K562 (cell line): ENCODE results near the gene UBASH3A. TPM values are rescaled to one million over a fixed set of nuclear protein-coding genes. Genes with fewer than 3 reads are reported as not detected.
A peak's percentile ranks its signal among the peaks of the same experiment; 100 is the strongest.

Experiments
- ARID1B ChIP-seq: fragments of 450-650 bp; IDR thresholded peaks from 2 replicates; pipeline ENCODE4 v1.6.1; 2016; ENCODE audit warnings: antibody characterized with exemption, mild to moderate bottlenecking, inconsistent platforms
- BHLHE40 ChIP-seq: IDR thresholded peaks from 2 replicates; pipeline ENCODE4 v1.6.1; 2011; ENCODE audit warnings: low read length, improper control_type of control experiment
- CC2D1A ChIP-seq: fragments of 450-650 bp; IDR thresholded peaks from 2 replicates; pipeline ENCODE4 v1.6.1; 2017; ENCODE audit warnings: mild to moderate bottlenecking
- FOXJ3 ChIP-seq: sonication (generic); formaldehyde crosslinking; IDR thresholded peaks from 2 replicates; pipeline ENCODE4 v1.4.0; 2020; ENCODE audit warnings: mild to moderate bottlenecking, missing genetic modification reagents
- GABPB2 ChIP-seq: fragments of 250-450 bp; sonication (Bioruptor Pico); conservative IDR thresholded peaks from 2 replicates; pipeline ENCODE4 v1.5.1; 2021; ENCODE audit warnings: mild to moderate bottlenecking
- HIVEP1 ChIP-seq: fragments of 250-450 bp; sonication (Bioruptor Pico); IDR thresholded peaks from 2 replicates; pipeline ENCODE4 v1.4.0; 2020; ENCODE audit warnings: mild to moderate bottlenecking
- KDM1A ChIP-seq, 2 experiments: fragments of 450-650 bp; IDR thresholded peaks; 2 replicates each; pipeline ENCODE4 v1.6.1; 2016; ENCODE audit warnings: mild to moderate bottlenecking in 2 of 2
- MEIS2 ChIP-seq: fragments of 450-650 bp; IDR thresholded peaks from 2 replicates; pipeline ENCODE4 v1.6.1; 2014; ENCODE audit warnings: mild to moderate bottlenecking; ENCODE audit not compliant: partially characterized antibody
- NCOA1 ChIP-seq: fragments of 450-650 bp; IDR thresholded peaks from 2 replicates; pipeline ENCODE4 v1.6.1; 2016; ENCODE audit warnings: low read depth
- NRF1 ChIP-seq, 2 experiments: fragments of 450-650 bp; IDR thresholded peaks in 1 of 2; conservative IDR thresholded peaks in 1 of 2; 2 replicates each; pipeline ENCODE4 v1.6.1; 2014; ENCODE audit warnings: mild to moderate bottlenecking in 2 of 2
- POLR3G ChIP-seq: IDR thresholded peaks from 2 replicates; pipeline ENCODE4 v1.6.1; 2011; ENCODE audit not compliant: insufficient read length, insufficient replicate concordance; ENCODE audit errors: extremely low read depth
- RAD21 ChIP-seq, 2 experiments: fragments of 250-450 bp in 1 of 2; fragments of 450-650 bp in 1 of 2; sonication (Bioruptor Pico) in 1 of 2; formaldehyde crosslinking in 1 of 2; IDR thresholded peaks in 1 of 2; conservative IDR thresholded peaks in 1 of 2; 2 replicates each; pipeline versions ENCODE4 v1.4.0 to v1.8.0; 2020 to 2022; ENCODE audit warnings: mild to moderate bottlenecking in 2 of 2, moderate library complexity in 1 of 2
- RBM34 ChIP-seq: fragments of 200-400 bp; formaldehyde crosslinking; IDR thresholded peaks from 2 replicates; pipeline ENCODE4 v1.6.1; 2018; ENCODE audit warnings: low read length, borderline replicate concordance; ENCODE audit not compliant: insufficient read depth
- RFX7 ChIP-seq: fragments of 250-450 bp; sonication (Bioruptor Pico); IDR thresholded peaks from 2 replicates; pipeline ENCODE4 v1.5.1; 2021; ENCODE audit warnings: mild to moderate bottlenecking
- SIN3B ChIP-seq: fragments of 450-650 bp; IDR thresholded peaks from 2 replicates; pipeline ENCODE4 v1.6.1; 2017; ENCODE audit warnings: low read depth, mild to moderate bottlenecking, moderate library complexity
- ZC3H8 ChIP-seq: fragments of 450-650 bp; IDR thresholded peaks from 2 replicates; pipeline ENCODE4 v1.6.1; 2017
- ZNF124 ChIP-seq: sonication (generic); formaldehyde crosslinking; IDR thresholded peaks from 2 replicates; pipeline ENCODE4 v1.8.1; 2022; ENCODE audit warnings: missing genetic modification reagents
- ZNF282 ChIP-seq: sonication (generic); formaldehyde crosslinking; IDR thresholded peaks from 2 replicates; pipeline ENCODE4 v1.8.1; 2023; ENCODE audit warnings: missing genetic modification reagents
- polyA plus RNA-seq, 8 experiments: library from polyadenylated mRNA; depleted of rRNA in 4 of 8; stranded (reverse) in 5 of 8; unstranded in 3 of 8; fragments of >200 nt; fragmentation: Nextera tagmentation in 2 of 8; fragmentation: Illumina TruSeq in 1 of 8; extraction: Ambion mirVana in 2 of 8; extraction: Trizol in 1 of 8; gene quantifications; 2 replicates each; pipeline versions ENCODE4 v1.2.1 to v1.2.3, GENCODE V29; 2011 to 2014; ENCODE audit warnings: inconsistent platforms in 1 of 8, missing spikeins in 1 of 8
- total RNA-seq, 7 experiments: library from RNA; depleted of rRNA in 6 of 7; stranded (reverse); fragments of >200 nt in 6 of 7; fragmentation: Illumina TruSeq in 2 of 7; extraction: Trizol in 2 of 7; gene quantifications; 2 replicates each; pipeline versions ENCODE4 v1.2.1 to v1.2.3, GENCODE V29; 2011 to 2021; ENCODE audit warnings: low replicate concordance in 1 of 7
- TF ChIP-seq, protein P1 (sequence below): fragments of 450-650 bp; IDR thresholded peaks from 2 replicates; pipeline ENCODE4 v1.6.1; 2016; ENCODE audit warnings: low read depth, mild to moderate bottlenecking, moderate library complexity
- TF ChIP-seq, protein P2 (sequence below): sonication (generic); formaldehyde crosslinking; IDR thresholded peaks from 2 replicates; pipeline ENCODE4 v1.8.1; 2022; ENCODE audit warnings: missing genetic modification reagents
- TF ChIP-seq, protein P3 (sequence below): fragments of 450-650 bp; IDR thresholded peaks from 2 replicates; pipeline ENCODE4 v1.6.1; 2017; ENCODE audit warnings: antibody characterized with exemption, mild to moderate bottlenecking
- TF ChIP-seq, protein P4 (sequence below): sonication (generic); IDR thresholded peaks from 2 replicates; pipeline ENCODE4 v1.6.1; 2016
- TF ChIP-seq, protein P5 (sequence below): sonication (generic); formaldehyde crosslinking; IDR thresholded peaks from 2 replicates; pipeline ENCODE4 v1.8.0; 2022; ENCODE audit warnings: mild to moderate bottlenecking, missing genetic modification reagents

Gene UBASH3A
- total and polyA plus RNA-seq, 9 of the 15 experiments (the other 6 are each of a cell fraction or from before 2014, with no cell fraction given) = 0.23 to 1.8 (median 1.1) TPM

DNA sequence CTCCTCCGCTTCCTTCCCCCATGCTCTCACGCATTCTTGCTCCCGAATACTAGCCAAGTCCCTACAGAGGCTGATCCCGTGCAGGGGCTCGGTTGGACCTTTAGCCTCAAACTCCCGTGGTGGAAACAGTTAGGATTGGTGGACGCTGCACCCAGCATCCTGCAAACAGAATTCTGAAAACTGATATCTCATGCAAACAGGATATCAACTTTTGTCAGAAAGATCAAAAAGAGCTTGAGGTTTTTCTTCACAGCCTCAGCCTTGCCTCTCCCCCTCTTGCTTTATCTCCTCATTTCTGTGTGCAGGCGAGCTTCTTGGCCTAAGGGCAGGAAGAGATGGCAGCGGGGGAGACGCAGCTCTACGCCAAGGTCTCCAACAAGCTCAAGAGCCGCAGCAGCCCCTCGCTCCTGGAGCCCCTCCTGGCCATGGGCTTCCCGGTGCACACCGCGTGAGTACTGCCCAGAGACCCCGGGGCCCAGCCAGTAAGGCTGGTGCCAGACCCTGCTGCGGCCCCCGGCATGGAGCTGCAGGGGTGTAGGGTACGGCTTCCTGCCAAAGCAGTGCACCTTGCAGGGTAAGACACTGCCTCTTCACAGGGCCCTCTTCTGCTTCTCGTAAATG is at the start of gene UBASH3A (continued):
- TF ChIP-seq, protein P1, sequence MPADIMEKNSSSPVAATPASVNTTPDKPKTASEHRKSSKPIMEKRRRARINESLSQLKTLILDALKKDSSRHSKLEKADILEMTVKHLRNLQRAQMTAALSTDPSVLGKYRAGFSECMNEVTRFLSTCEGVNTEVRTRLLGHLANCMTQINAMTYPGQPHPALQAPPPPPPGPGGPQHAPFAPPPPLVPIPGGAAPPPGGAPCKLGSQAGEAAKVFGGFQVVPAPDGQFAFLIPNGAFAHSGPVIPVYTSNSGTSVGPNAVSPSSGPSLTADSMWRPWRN = peak; percentile 74
- TF ChIP-seq, protein P2, sequence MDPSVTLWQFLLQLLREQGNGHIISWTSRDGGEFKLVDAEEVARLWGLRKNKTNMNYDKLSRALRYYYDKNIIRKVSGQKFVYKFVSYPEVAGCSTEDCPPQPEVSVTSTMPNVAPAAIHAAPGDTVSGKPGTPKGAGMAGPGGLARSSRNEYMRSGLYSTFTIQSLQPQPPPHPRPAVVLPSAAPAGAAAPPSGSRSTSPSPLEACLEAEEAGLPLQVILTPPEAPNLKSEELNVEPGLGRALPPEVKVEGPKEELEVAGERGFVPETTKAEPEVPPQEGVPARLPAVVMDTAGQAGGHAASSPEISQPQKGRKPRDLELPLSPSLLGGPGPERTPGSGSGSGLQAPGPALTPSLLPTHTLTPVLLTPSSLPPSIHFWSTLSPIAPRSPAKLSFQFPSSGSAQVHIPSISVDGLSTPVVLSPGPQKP (CRISPR knock-in tag) = no peak
- no peak for TF ChIP-seq ZNF124 (CRISPR knock-in tag)
- TF ChIP-seq NCOA1 = peak; percentile 74; the same call in 1 of the 2 replicates
- TF ChIP-seq ZNF282 = no peak
- TF ChIP-seq, protein P3, sequence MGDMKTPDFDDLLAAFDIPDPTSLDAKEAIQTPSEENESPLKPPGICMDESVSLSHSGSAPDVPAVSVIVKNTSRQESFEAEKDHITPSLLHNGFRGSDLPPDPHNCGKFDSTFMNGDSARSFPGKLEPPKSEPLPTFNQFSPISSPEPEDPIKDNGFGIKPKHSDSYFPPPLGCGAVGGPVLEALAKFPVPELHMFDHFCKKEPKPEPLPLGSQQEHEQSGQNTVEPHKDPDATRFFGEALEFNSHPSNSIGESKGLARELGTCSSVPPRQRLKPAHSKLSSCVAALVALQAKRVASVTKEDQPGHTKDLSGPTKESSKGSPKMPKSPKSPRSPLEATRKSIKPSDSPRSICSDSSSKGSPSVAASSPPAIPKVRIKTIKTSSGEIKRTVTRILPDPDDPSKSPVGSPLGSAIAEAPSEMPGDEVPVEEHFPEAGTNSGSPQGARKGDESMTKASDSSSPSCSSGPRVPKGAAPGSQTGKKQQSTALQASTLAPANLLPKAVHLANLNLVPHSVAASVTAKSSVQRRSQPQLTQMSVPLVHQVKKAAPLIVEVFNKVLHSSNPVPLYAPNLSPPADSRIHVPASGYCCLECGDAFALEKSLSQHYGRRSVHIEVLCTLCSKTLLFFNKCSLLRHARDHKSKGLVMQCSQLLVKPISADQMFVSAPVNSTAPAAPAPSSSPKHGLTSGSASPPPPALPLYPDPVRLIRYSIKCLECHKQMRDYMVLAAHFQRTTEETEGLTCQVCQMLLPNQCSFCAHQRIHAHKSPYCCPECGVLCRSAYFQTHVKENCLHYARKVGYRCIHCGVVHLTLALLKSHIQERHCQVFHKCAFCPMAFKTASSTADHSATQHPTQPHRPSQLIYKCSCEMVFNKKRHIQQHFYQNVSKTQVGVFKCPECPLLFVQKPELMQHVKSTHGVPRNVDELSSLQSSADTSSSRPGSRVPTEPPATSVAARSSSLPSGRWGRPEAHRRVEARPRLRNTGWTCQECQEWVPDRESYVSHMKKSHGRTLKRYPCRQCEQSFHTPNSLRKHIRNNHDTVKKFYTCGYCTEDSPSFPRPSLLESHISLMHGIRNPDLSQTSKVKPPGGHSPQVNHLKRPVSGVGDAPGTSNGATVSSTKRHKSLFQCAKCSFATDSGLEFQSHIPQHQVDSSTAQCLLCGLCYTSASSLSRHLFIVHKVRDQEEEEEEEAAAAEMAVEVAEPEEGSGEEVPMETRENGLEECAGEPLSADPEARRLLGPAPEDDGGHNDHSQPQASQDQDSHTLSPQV = peak; percentile 54
- TF ChIP-seq RFX7 (CRISPR knock-in tag) = no peak
- TF ChIP-seq ARID1B = peak; percentile 96
- TF ChIP-seq, protein P4, sequence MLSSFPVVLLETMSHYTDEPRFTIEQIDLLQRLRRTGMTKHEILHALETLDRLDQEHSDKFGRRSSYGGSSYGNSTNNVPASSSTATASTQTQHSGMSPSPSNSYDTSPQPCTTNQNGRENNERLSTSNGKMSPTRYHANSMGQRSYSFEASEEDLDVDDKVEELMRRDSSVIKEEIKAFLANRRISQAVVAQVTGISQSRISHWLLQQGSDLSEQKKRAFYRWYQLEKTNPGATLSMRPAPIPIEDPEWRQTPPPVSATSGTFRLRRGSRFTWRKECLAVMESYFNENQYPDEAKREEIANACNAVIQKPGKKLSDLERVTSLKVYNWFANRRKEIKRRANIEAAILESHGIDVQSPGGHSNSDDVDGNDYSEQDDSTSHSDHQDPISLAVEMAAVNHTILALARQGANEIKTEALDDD = no peak
- TF ChIP-seq RBM34 = no peak
- TF ChIP-seq BHLHE40 = peak; percentile 76
- TF ChIP-seq RAD21 (CRISPR knock-in tag; conservative IDR thresholded peaks at IDR 0.05 in 1 of 2, IDR thresholded peaks at IDR 0.05 in 1 of 2) = no peak
- TF ChIP-seq CC2D1A = peak; percentile 90; the same call in 1 of the 2 replicates
- no peak for TF ChIP-seq GABPB2
- TF ChIP-seq KDM1A (IDR thresholded peaks at IDR 0.05) = peak; percentile 91 to 93
- 0 out of 4 replicates have a peak, but pooled peaks of 1 of the 2 experiments have one; percentile 31 for TF ChIP-seq NRF1 (conservative IDR thresholded peaks at IDR 0.05 in 1 of 2, IDR thresholded peaks at IDR 0.05 in 1 of 2)
- TF ChIP-seq ZC3H8 = no peak
- no peak for TF ChIP-seq POLR3G
- no peak for TF ChIP-seq FOXJ3
- no peak for TF ChIP-seq HIVEP1 (CRISPR knock-in tag)
- TF ChIP-seq, protein P5, sequence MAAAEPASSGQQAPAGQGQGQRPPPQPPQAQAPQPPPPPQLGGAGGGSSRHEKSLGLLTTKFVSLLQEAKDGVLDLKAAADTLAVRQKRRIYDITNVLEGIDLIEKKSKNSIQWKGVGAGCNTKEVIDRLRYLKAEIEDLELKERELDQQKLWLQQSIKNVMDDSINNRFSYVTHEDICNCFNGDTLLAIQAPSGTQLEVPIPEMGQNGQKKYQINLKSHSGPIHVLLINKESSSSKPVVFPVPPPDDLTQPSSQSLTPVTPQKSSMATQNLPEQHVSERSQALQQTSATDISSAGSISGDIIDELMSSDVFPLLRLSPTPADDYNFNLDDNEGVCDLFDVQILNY = no peak
- TF ChIP-seq SIN3B = no peak
- peak; percentile 59 for TF ChIP-seq MEIS2
